ENCODE measurements around the gene GAS2.

Gene GAS2

GRCh38 chr11:22764735-22765134, 98.3 kb downstream of the GAS2 start:
- Histone ChIP-seq H2AFZ (ENCODE audit: low read length) (no peak overlapping the region), H3K36me3 (ENCODE audit: insufficient read depth, low read length) (no peaks in the 10 kb centered on the region), H3K9me3 (ENCODE audit: low read length) (no peaks in the 10 kb centered on the region), H3K4me3 (ENCODE audit: low read depth, low read length, poor library complexity, severe bottlenecking) (no peak overlapping the region), H3K27me3 (ENCODE audit: insufficient read depth, low read length) (no peaks in the 10 kb centered on the region), H3K9ac (ENCODE audit: low read length) (no peak overlapping the region), H3K9me2 (ENCODE audit: low read depth, low read length) (no peaks in the 10 kb centered on the region), H3K79me2 (ENCODE audit: insufficient read depth, low read length) (no peaks in the 10 kb centered on the region), H3K4me1 (ENCODE audit: insufficient read depth, low read length, severe bottlenecking) (no peaks in the 10 kb centered on the region), H3K27ac (ENCODE audit: low read depth, low read length, poor library complexity, severe bottlenecking) (no peak overlapping the region), H3K4me2 (ENCODE audit: low read length) (no peak overlapping the region), H4K20me1 (ENCODE audit: insufficient read depth, low read length) (no peaks in the 10 kb centered on the region), H3F3A (ENCODE audit: insufficient read depth, low read length) (no peaks in the 10 kb centered on the region)
- TF ChIP-seq CTCF (IDR thresholded peaks at IDR 0.05; ENCODE audit: low read length) (no peak), EZH2 (IDR thresholded peaks at IDR 0.05; ENCODE audit: borderline replicate concordance, low read length) (no peak)

- Histone ChIP-seq H4K20me1 (ENCODE audit: insufficient read depth, low read length) (no peaks in the 10 kb centered on the region), H3K27me3 (ENCODE audit: insufficient read depth, low read length) (no peaks in the 10 kb centered on the region), H3K79me2 (ENCODE audit: insufficient read depth, low read length) (no peaks in the 10 kb centered on the region), H3K9ac (ENCODE audit: low read length) (no peak overlapping the region), H3K27ac (ENCODE audit: low read depth, low read length, poor library complexity, severe bottlenecking) (no peak overlapping the region), H3K36me3 (ENCODE audit: insufficient read depth, low read length) (no peaks in the 10 kb centered on the region), H3K4me1 (ENCODE audit: insufficient read depth, low read length, severe bottlenecking) (no peaks in the 10 kb centered on the region), H3K9me2 (ENCODE audit: low read depth, low read length) (no peaks in the 10 kb centered on the region), H3K4me3 (ENCODE audit: low read depth, low read length, poor library complexity, severe bottlenecking) (no peak overlapping the region), H2AFZ (ENCODE audit: low read length) (no peak overlapping the region), H3K4me2 (ENCODE audit: low read length) (no peak overlapping the region), H3K9me3 (ENCODE audit: low read length) (no peaks in the 10 kb centered on the region), H3F3A (ENCODE audit: insufficient read depth, low read length) (no peaks in the 10 kb centered on the region)
- TF ChIP-seq CTCF (IDR thresholded peaks at IDR 0.05; ENCODE audit: low read length) (no peak), EZH2 (IDR thresholded peaks at IDR 0.05; ENCODE audit: borderline replicate concordance, low read length) (no peak)
Measured at GRCh38 chr11:22768281-22768680, 101.9 kb downstream of the GAS2 start.

GRCh38 chr11:22769081-22769480, 102.7 kb downstream of the GAS2 start:
- H3K4me1 ChIP-seq (ENCODE audit: insufficient read depth, low read length, severe bottlenecking): no peaks in the 10 kb centered on the region
- no peaks in the 10 kb centered on the region for H3K36me3 ChIP-seq (ENCODE audit: insufficient read depth, low read length)
- no peaks in the 10 kb centered on the region for H3K79me2 ChIP-seq (ENCODE audit: insufficient read depth, low read length)
- no peak overlapping the region for H3K4me3 ChIP-seq (ENCODE audit: low read depth, low read length, poor library complexity, severe bottlenecking)
- H3K27ac ChIP-seq (ENCODE audit: low read depth, low read length, poor library complexity, severe bottlenecking): no peak overlapping the region
- H4K20me1 ChIP-seq (ENCODE audit: insufficient read depth, low read length): no peaks in the 10 kb centered on the region
- no peak overlapping the region for H3K4me2 ChIP-seq (ENCODE audit: low read length)
- H3K27me3 ChIP-seq (ENCODE audit: insufficient read depth, low read length): no peaks in the 10 kb centered on the region
- H3K9me3 ChIP-seq (ENCODE audit: low read length): no peaks in the 10 kb centered on the region
- H2AFZ ChIP-seq (ENCODE audit: low read length): no peak overlapping the region
- no peak overlapping the region for H3K9ac ChIP-seq (ENCODE audit: low read length)
- no peaks in the 10 kb centered on the region for H3F3A ChIP-seq (ENCODE audit: insufficient read depth, low read length)
- H3K9me2 ChIP-seq (ENCODE audit: low read depth, low read length): no peaks in the 10 kb centered on the region
- TF ChIP-seq EZH2 (IDR thresholded peaks at IDR 0.05; ENCODE audit: borderline replicate concordance, low read length): no peak
- no peak for TF ChIP-seq CTCF (IDR thresholded peaks at IDR 0.05; ENCODE audit: low read length)

Data from OCI-LY1 (cell line).